Brain microvascular endothelial cell (primary cell): ENCODE measurements around the gene PALM.

Source experiments
- DNase-seq: peaks from one replicate; pipeline ENCODE4 v3.0.0-alpha.2; 2020
- H3K27ac ChIP-seq: fragments of 250-450 bp; sonication (Bioruptor Pico); 2 replicates; pipeline ENCODE4 v1.5.1; 2020; ENCODE audit warnings: mild to moderate bottlenecking, moderate library complexity
- H3K27me3 ChIP-seq: fragments of 250-450 bp; sonication (Bioruptor Pico); replicated peaks from 2 replicates; pipeline ENCODE4 v1.5.1; 2020; ENCODE audit warnings: mild to moderate bottlenecking
- H3K36me3 ChIP-seq: fragments of 250-450 bp; sonication (Bioruptor Pico); replicated peaks from 2 replicates; pipeline ENCODE4 v1.5.1; 2020; ENCODE audit warnings: mild to moderate bottlenecking
- H3K4me3 ChIP-seq: 2 replicates; pipeline ENCODE4 v1.5.1; 2011; ENCODE audit warnings: low read depth, mild to moderate bottlenecking, control low read depth, low read length, moderate library complexity
- in situ Hi-C: cut with HindIII; loops from 2 replicates; pipeline ENCODE4 v1.10.0; 2017; ENCODE audit warnings: low sequenced_read_pairs, low pct_ligation_motif_present
- TF ChIP-seq, protein P1 (sequence below): IDR thresholded peaks from 2 replicates; pipeline ENCODE4 v1.5.1; 2011; ENCODE audit warnings: low read depth, mild to moderate bottlenecking, moderate library complexity, low read length, control low read depth, inconsistent platforms; ENCODE audit errors: missing control alignments

Gene PALM

DNA sequence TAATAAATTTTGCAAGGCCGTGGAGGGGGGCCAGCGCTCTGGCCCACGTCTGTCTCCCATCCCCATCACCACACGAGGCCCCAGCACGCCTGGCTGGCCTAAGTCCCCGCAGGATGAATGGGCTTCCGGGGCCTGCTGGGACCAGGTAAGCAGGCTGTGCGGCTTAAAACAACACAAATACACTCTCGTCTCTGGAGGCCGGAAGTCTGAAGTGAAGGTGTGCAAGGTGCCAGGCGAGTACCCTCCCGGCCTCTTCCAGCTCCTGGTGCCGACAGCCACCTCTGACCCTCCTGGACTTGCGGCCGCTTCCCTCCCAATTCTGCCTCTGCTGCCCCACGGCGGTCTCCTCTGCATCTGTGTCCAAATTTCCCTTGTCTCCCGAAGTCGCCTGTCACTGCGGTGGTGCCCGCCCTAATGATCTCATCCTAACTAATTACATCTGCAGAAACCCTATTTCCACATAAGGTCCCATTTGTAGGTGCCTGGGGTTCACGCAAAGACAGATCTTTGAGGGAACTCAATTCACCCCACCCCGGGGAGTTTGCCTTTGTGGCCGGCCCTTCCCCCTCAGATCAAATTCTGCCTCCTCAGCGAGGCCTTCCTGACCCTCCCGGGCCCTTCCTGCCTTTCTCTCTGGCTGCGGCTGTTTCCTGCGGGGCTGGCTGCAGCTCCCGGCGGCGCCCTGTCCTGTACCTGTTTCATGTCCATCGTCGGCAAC lies 80.4 kb downstream of the PALM start:
- H3K27ac ChIP-seq, result no peak overlapping the region
- no peaks in the 10 kb centered on the region for H3K27me3 ChIP-seq
- TF ChIP-seq, protein P1, sequence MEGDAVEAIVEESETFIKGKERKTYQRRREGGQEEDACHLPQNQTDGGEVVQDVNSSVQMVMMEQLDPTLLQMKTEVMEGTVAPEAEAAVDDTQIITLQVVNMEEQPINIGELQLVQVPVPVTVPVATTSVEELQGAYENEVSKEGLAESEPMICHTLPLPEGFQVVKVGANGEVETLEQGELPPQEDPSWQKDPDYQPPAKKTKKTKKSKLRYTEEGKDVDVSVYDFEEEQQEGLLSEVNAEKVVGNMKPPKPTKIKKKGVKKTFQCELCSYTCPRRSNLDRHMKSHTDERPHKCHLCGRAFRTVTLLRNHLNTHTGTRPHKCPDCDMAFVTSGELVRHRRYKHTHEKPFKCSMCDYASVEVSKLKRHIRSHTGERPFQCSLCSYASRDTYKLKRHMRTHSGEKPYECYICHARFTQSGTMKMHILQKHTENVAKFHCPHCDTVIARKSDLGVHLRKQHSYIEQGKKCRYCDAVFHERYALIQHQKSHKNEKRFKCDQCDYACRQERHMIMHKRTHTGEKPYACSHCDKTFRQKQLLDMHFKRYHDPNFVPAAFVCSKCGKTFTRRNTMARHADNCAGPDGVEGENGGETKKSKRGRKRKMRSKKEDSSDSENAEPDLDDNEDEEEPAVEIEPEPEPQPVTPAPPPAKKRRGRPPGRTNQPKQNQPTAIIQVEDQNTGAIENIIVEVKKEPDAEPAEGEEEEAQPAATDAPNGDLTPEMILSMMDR, result no peak
- DNase-seq, result no peak
- no peak overlapping the region for H3K4me3 ChIP-seq
- H3K36me3 ChIP-seq, result no peaks in the 10 kb centered on the region
- in situ Hi-C loops, result no loop called here

DNA sequence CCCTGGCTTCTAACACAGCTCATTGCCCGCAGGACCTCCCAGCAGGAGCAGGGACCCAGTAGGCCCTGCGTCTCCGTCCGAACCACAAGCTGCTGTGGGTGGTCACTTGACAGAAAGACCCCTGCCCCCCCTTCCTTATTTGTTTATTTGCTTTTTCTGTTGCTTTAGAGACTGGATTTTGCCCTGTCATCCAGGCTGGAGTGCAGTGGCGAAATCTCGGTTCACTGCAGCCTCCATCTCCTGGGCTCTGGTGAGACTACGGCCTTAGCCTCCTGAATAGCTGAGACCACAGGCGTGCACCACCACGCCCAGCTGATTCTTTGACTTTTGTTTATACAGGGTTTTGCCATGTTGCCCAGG lies 80.9 kb downstream of the PALM start:
- TF ChIP-seq, protein P1, result no peak
- Histone ChIP-seq H3K4me3 (no peak overlapping the region), H3K36me3 (no peaks in the 10 kb centered on the region), H3K27ac (no peak overlapping the region), H3K27me3 (no peaks in the 10 kb centered on the region)
- DNase-seq, result no peak
- in situ Hi-C loops, result no loop called here

DNA sequence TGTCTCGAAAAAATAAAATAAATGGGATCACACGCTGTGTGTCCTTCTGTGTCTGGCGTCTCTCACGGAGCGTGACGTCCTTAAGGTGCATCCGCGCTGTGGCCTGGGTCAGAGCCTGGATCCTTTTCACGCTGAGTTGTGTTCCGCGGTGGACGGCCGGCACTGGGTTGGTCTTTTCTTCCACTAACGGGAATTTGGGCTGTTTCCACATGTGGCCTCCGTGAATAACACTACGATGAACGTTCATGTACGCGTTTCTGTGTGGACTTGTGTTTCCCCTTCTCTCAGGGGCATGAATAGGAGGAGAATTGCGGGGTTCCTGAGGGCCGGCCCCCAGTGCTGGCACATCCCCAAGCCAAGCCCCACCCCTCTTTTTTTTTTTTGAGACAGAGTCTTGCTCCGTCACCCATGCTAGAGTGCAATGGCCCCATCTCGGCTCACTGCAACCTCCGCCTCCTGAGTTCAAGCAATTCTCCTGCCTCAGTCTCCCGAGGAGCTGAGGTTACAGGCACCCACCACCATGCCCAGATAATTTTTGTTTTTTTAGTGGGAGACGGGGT lies 82.4 kb downstream of the PALM start:
- Histone ChIP-seq H3K4me3 (no peak overlapping the region), H3K27me3 (no peaks in the 10 kb centered on the region), H3K27ac (no peak overlapping the region), H3K36me3 (no peaks in the 10 kb centered on the region)
- no peak for DNase-seq
- in situ Hi-C loops, result no loop called here
- TF ChIP-seq, protein P1, result no peak

DNA sequence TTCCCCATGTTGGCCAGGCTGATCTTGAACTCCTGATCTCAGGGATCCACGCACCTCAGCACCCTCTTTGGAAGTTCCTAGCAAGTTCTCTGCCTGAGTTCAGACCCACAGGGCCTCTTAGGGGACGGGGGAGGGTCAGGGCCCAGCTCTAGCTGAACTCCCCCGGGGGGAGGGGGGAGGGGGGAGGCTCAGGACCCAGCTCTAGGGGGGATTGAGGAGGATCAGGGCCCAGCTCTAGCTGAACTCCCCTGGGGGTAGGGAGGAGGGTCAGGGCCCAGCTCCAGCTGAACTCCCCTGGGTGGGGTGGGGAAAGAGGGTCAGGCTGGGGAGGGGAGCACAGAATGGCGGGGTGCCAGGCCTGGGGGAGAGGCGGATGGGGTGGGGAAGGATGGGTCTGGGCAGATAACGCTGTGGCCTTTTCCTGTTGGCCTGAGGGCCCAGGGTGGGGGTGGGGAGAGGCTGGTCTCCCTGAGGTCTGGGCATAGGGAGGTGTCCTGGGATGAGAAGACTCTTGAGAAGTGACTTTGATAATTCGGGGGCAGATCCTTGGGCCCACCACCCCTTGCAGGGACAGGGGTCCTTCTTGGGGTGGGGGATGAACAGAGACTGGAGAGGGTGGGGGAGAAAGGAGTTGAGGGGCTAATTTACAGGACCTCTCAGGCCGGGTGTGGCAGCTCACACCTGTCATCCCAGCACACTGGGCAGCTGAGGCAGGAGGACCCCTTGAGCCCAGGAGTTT lies 83.0 kb downstream of the PALM start:
- no peaks in the 10 kb centered on the region for H3K36me3 ChIP-seq
- no peaks in the 10 kb centered on the region for H3K27me3 ChIP-seq
- in situ Hi-C loops, result no loop called here
- DNase-seq, result no peak
- no peak overlapping the region for H3K27ac ChIP-seq
- H3K4me3 ChIP-seq, result no peak overlapping the region
- TF ChIP-seq, protein P1, result no peak

DNA sequence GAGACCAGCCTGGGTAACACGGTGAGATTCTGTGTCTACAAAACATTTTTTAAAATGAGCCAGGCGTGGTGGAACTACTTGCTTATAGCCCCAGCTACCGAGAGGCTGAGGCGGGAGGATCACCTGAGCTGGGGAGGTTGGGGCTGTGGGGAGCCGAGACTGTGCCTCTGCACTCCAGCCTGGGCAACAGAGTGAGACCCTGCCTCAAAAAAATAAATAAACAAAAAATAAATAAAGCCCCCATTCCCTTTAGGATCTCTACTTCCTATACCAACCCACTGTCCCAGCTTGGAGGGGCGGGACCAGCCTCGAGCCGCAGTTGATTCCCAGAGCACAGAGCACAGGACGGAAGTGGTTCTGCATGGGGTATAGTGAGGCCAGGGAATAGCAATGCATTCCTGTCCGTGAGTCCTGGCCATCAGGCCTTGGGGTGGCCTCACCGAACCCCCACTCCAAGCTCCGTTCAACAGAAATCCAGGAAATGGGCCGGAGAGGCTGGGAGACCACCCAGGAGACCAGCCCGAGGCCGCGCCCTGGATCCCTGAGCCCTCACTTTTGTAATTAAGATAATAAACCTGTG lies 83.7 kb downstream of the PALM start:
- DNase-seq, result no peak
- no peaks in the 10 kb centered on the region for H3K36me3 ChIP-seq
- no peak overlapping the region for H3K4me3 ChIP-seq
- H3K27ac ChIP-seq, result no peak overlapping the region
- in situ Hi-C loops, result no loop called here
- H3K27me3 ChIP-seq, result no peaks in the 10 kb centered on the region
- TF ChIP-seq, protein P1, result no peak
